B cell (primary cell): ENCODE results near the gene PRRG2. TPM values are rescaled to one million over a fixed set of nuclear protein-coding genes. Genes with fewer than 3 reads are reported as not detected.

Experiments
- ATAC-seq: fragments of 200-7000 bp; cut with Tn5 transposase; one replicate; pipeline ENCODE4 v1.10.0; 2021; ENCODE audit warnings: low read depth, mild to moderate bottlenecking, moderate number of reproducible peaks, moderate library complexity
- CTCF ChIA-PET: fragments of 350-600 bp; sonication (Branson Sonifier 250); formaldehyde crosslinking; loops from one replicate; lab custom pipeline; 2021; ENCODE audit warnings: antibody characterized with exemption, inconsistent platforms; lab: Charles Lee
- POLR2A ChIA-PET: fragments of 350-600 bp; sonication (Branson Sonifier 250); formaldehyde crosslinking; loops from one replicate; lab custom pipeline; 2021; ENCODE audit warnings: antibody characterized with exemption; lab: Charles Lee
- DNase-seq: peaks from one replicate; pipeline ENCODE4 v3.0.0; 2013
- H2AFZ ChIP-seq: 2 replicates; pipeline ENCODE4 v1.6.1; 2012; ENCODE audit warnings: mild to moderate bottlenecking, low read depth, low read length; ENCODE audit not compliant: insufficient read depth, poor library complexity, severe bottlenecking
- H3K27ac ChIP-seq, 2 donors: 1 replicate in 1 of 2; 2 replicates in 1 of 2; pipeline ENCODE4 v1.5.1; 2012 to 2013; ENCODE audit warnings: low read length in 2 of 2, mild to moderate bottlenecking in 2 of 2, moderate library complexity in 1 of 2
- H3K27me3 ChIP-seq, 4 experiments: fragments of 200-600 bp in 1 of 4; sonication (generic) in 1 of 4; replicated peaks in 1 of 4; 1 replicate in 2 of 4; 2 replicates in 2 of 4; pipeline versions ENCODE4 v1.6.1 to v1.7.0; 2013 to 2016; ENCODE audit warnings: low read length in 3 of 4, mild to moderate bottlenecking in 2 of 4, mixed read lengths in 1 of 4, moderate library complexity in 1 of 4; ENCODE audit not compliant: insufficient read depth in 4 of 4, control insufficient read depth in 3 of 4; ENCODE audit errors: control extremely low read depth in 1 of 4
- H3K36me3 ChIP-seq, 2 experiments: replicated peaks in 1 of 2; 1 replicate in 1 of 2; 2 replicates in 1 of 2; pipeline versions ENCODE4 v1.6.1 to v1.7.1; 2013; ENCODE audit warnings: low read length in 1 of 2; ENCODE audit not compliant: insufficient read depth in 2 of 2, control insufficient read depth in 1 of 2; ENCODE audit errors: control extremely low read depth in 1 of 2, extremely low read depth in 1 of 2
- H3K4me1 ChIP-seq, 2 donors: fragments of 200-600 bp in 1 of 2; sonication (generic) in 1 of 2; 1 replicate in 1 of 2; 2 replicates in 1 of 2; pipeline versions ENCODE4 v1.5.1 to v1.6.1; 2013 to 2017; ENCODE audit warnings: low read length in 2 of 2; ENCODE audit not compliant: control insufficient read depth in 2 of 2, insufficient read depth in 2 of 2
- H3K4me2 ChIP-seq: replicated peaks from 2 replicates; pipeline ENCODE3; 2012; ENCODE audit warnings: mild to moderate bottlenecking, low read depth, low read length; ENCODE audit not compliant: poor library complexity, severe bottlenecking
- H3K4me3 ChIP-seq, 5 experiments: fragments of 200-600 bp in 1 of 5; sonication (generic) in 1 of 5; 1 replicate in 3 of 5; 2 replicates in 2 of 5; pipeline versions ENCODE4 v1.5.1 to v1.7.0; 2011 to 2016; ENCODE audit warnings: low read length in 4 of 5, mild to moderate bottlenecking in 4 of 5, low read depth in 2 of 5, control low read depth in 1 of 5, moderate library complexity in 1 of 5; ENCODE audit not compliant: insufficient read depth in 1 of 5; ENCODE audit errors: control extremely low read depth in 1 of 5, extremely low read depth in 1 of 5
- H3K79me2 ChIP-seq: fragments of 200-600 bp; sonication (generic); one replicate; pipeline ENCODE4 v1.6.0; 2016; ENCODE audit warnings: low read length; ENCODE audit not compliant: control insufficient read depth, insufficient read depth
- H3K9ac ChIP-seq: fragments of 200-600 bp; sonication (generic); 2 replicates; pipeline ENCODE4 v1.6.1; 2017; ENCODE audit warnings: mild to moderate bottlenecking, low read length, moderate library complexity
- H3K9me3 ChIP-seq, 3 donors: one replicate each; pipeline versions ENCODE4 v1.6.1 to v1.7.1; 2013; ENCODE audit warnings: low read length in 2 of 3; ENCODE audit not compliant: control insufficient read depth in 2 of 3, insufficient read depth in 1 of 3; ENCODE audit errors: control extremely low read depth in 1 of 3
- H4K20me1 ChIP-seq: 2 replicates; pipeline ENCODE4 v1.6.0; 2012; ENCODE audit warnings: mild to moderate bottlenecking, low read length; ENCODE audit not compliant: insufficient read depth, control insufficient read depth, poor library complexity, severe bottlenecking
- H3K27ac Mint-ChIP-seq: one replicate; pipeline ENCODE4 v1.8.0; 2021; ENCODE audit warnings: mixed read lengths
- H3K27me3 Mint-ChIP-seq: one replicate; pipeline ENCODE4 v1.8.0; 2021; ENCODE audit warnings: mixed read lengths
- H3K4me1 Mint-ChIP-seq: one replicate; pipeline ENCODE4 v1.8.0; 2021; ENCODE audit warnings: mixed read lengths
- H3K4me3 Mint-ChIP-seq: one replicate; pipeline ENCODE4 v1.8.0; 2021; ENCODE audit warnings: mixed read lengths
- H3K9me3 Mint-ChIP-seq: one replicate; pipeline ENCODE4 v1.8.0; 2022; ENCODE audit warnings: mixed read lengths; ENCODE audit not compliant: insufficient read depth
- CTCF ChIP-seq: fragments of 200-600 bp; IDR thresholded peaks from one replicate; pipeline ENCODE4 v1.8.0; 2022; ENCODE audit warnings: antibody characterized with exemption, mild to moderate bottlenecking
- EZH2 ChIP-seq: IDR thresholded peaks from 2 replicates; pipeline ENCODE4 v1.6.1; 2012; ENCODE audit warnings: borderline replicate concordance, low read depth, mild to moderate bottlenecking, moderate library complexity, low read length; ENCODE audit not compliant: insufficient read depth, poor library complexity, severe bottlenecking
- WGBS: methylation state at CpG from one replicate; pipeline ENCODE4 v1.1.5; 2013; ENCODE audit warnings: missing lambda C conversion rate; ENCODE audit not compliant: insufficient coverage; 5-methylcytosine and 5-hydroxymethylcytosine counted together
- intact Hi-C: fragments of 100-400 bp; cut with micrococcal nuclease; formaldehyde crosslinking; loops from one replicate; pipeline ENCODE4 v1.10.0; 2022
- polyA plus RNA-seq: library from polyadenylated mRNA; depleted of rRNA; stranded (reverse); fragments of >200 nt; gene quantifications from 2 replicates; pipeline ENCODE4 v1.2.3, GENCODE V29; 2012
- total RNA-seq, 2 donors: library from RNA; stranded (reverse); fragments of 120-200 nt in 1 of 2; gene quantifications; 1 replicate in 1 of 2; 2 replicates in 1 of 2; pipeline versions ENCODE4 v1.2.3 to v1.2.4, GENCODE V29; 2013 to 2022

The PRRG2 gene
- total and polyA plus RNA-seq, 2 donors (not counting 1 experiment from before 2014, with no cell fraction given): 1.1 to 4.4 TPM

- no peak overlapping the region for H3K27ac Mint-ChIP-seq
- no peak overlapping the region for H3K9ac ChIP-seq
- CTCF ChIA-PET: interaction anchor here (0.7 to 4.4 kb wide), 6 partner anchors 12 to 361 kb away, joined by 4 to 54 read pairs (median 9); partner anchors contain the start of gene FLT3LG
Measured at GRCh38 chr19:49549045-49549444, 32.1 kb upstream of the PRRG2 start.

More at GRCh38 chr19:49549045-49549444, 32.1 kb upstream of the PRRG2 start:
- Histone ChIP-seq H3K79me2 (no peaks in the 10 kb centered on the region), H3K4me3 (no peak overlapping the region), H2AFZ (no peak overlapping the region), H3K4me2 (no peak overlapping the region), H3K36me3 (peaks cover 0 to 2% of the 10 kb centered on the region in 2 experiments), H3K9me3 (no peaks in the 10 kb centered on the region), H4K20me1 (no peaks in the 10 kb centered on the region), H3K27me3 (no peaks in the 10 kb centered on the region), H3K4me1 (peaks cover 4 to 12% of the 10 kb centered on the region in 2 donors), H3K27ac (no peak overlapping the region)
- no peaks in the 10 kb centered on the region for H3K27me3 Mint-ChIP-seq
- ATAC-seq: no peak
- WGBS: 44% methylated on average over 12 of the region's 13 CpGs
- no peak overlapping the region for H3K4me3 Mint-ChIP-seq
- H3K9me3 Mint-ChIP-seq: no peaks in the 10 kb centered on the region
- DNase-seq: no peak
- POLR2A ChIA-PET: interaction anchor here (0.7 kb wide), 1 partner anchor 41 kb away, joined by 5 read pairs; no protein-coding TSS in a partner anchor
- TF ChIP-seq EZH2: no peak
- TF ChIP-seq CTCF: no peak
- peaks cover 19% of the 10 kb centered on the region for H3K4me1 Mint-ChIP-seq
- intact Hi-C loops: no loop called here
